Fibroblast of villous mesenchyme (primary cell): Measurements from ENCODE around the gene APMAP. TPM values are rescaled to one million over a fixed set of nuclear protein-coding genes. Genes with fewer than 3 reads are reported as not detected.

Experiments used
- DNase-seq: peaks from one replicate; pipeline ENCODE4 v3.0.0-alpha.2; 2010; ENCODE audit warnings: low read depth
- H3K4me3 ChIP-seq: 2 replicates; pipeline ENCODE4 v1.5.1; 2011; ENCODE audit warnings: low read depth, mild to moderate bottlenecking, low read length
- CTCF ChIP-seq: IDR thresholded peaks from 2 replicates; pipeline ENCODE4 v1.5.1; 2012; ENCODE audit warnings: low read depth, mild to moderate bottlenecking, low read length; ENCODE audit not compliant: insufficient read depth
- total RNA-seq: library from RNA; depleted of rRNA; stranded (reverse); fragments of >200 nt; gene quantifications from 2 replicates; pipeline ENCODE4 v1.2.3, GENCODE V29; 2012

Gene APMAP
- total RNA-seq, 1 donor = 81.2 TPM

DNA sequence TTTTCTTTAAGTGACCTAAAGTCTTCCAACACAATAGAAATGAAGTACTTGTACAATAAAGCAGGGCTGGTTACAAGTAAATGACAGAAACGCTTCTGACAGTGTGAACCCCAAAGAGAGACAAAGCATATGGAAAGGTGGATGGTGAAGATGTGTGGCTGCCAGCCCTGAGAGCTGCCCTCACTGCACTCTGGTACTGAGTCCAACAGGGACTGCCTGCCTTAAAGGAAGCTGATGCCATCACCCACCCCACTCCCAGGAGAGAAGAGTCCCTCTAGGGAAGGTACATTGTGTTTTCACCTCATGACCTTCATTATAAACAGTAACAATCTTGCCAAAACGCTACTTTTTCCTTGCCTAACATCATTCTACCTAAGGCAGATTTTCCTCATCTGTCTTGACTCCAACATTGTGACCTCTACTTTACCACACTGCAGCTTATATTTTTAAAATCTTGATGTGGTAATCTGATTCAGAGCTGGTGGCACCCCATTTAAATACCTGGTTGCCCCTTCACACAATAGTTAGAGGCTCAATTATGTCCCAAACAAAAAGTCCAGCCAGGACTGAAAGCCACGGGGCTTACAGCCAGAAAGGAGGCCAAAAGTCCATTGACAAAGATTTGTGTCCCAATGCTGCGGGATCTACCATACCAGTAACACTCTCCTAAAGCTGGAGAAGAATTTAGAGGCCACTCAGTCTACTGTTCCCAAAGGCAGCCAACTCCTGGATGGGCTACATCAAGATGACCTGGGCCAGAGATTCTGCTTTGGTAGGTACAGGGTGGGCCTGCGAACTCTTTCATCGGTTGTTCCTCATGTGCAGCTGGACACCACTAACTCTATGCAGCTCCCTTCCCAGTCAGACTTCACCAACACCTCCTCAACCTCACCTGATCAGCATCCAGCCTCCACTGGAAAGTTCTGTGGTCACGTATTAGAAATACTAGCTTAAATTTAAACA, 4.4 kb downstream of the APMAP start:
- no peak for TF ChIP-seq CTCF
- no peak overlapping the region for H3K4me3 ChIP-seq
- DNase-seq = no peak

- H3K4me3 ChIP-seq = no peak overlapping the region
- no peak for TF ChIP-seq CTCF
- peak; percentile 50 for DNase-seq
These were observed 5.3 kb downstream of the APMAP start for GRCh38 chr20:24987244-24987643.

GRCh38 chr20:24986436-24987015, 6.0 kb downstream of the APMAP start:
- no peak for TF ChIP-seq CTCF
- H3K4me3 ChIP-seq = no peak overlapping the region
- no peak for DNase-seq

DNA sequence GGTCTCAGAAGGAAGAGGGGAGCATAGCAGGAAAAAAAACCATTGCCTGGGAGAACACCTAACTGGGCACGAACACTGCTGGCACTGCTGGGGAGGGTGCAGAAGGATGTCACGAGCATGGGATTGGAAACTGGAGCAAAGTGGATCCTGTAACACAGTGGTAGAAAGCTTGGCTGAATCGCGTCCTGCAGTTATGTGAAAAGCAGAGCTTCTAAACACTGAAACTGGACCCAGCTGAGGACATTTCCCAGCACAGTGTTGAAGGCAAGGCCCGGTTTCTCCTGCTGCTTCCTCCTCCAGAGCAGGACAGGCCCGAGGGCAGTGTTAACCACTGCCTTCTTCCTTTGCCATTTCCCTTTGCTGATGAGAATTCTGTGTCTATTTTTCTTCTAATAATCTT, 6.7 kb downstream of the APMAP start:
- no peak for DNase-seq
- no peak for TF ChIP-seq CTCF
- H3K4me3 ChIP-seq = no peak overlapping the region

DNA sequence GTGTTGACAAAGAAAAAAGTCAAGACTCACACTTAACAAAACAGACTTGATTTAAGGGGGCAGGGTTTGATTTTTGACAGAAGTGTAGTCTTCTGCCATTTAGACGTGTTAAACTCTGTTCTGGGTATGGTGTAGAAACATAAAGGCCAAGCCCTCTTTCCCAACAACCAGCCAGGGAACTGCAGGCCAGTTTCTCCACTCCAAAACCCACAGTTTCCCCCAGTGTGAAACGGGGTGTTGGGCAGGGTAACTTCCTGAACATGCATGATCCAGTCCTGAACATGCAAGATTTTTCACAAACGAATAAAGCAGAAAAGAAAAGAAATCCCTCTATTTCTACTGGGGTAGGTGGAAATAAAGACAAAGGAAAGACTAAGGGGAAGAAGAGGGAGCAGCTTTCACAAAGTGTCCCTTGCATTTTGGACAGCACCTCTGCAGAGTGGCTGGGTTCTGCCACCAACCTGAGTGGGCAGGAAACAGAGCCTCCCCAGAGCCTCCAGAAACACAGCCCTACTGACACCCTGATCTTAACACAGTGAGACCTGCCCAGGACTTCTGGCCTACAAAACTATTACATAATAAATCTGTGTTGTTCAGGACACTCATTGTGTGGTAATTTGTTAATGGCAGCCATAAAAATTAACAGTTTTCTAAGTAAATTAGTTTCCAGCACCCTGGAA, 7.5 kb downstream of the APMAP start:
- TF ChIP-seq CTCF = no peak
- DNase-seq = no peak
- H3K4me3 ChIP-seq = no peak overlapping the region

GRCh38 chr20:24983896-24984295, 8.7 kb downstream of the APMAP start:
- TF ChIP-seq CTCF = no peak
- DNase-seq = no peak
- H3K4me3 ChIP-seq = no peak overlapping the region
